Middle frontal gyrus (tissue), 1 donor: Measurements from ENCODE around the gene PYGM.
A peak's percentile ranks its signal among the peaks of the same experiment; 100 is the strongest.

Experiments used
- DNase-seq: peaks from one replicate; pipeline ENCODE4 v3.0.0-alpha.2; 2015; ENCODE audit warnings: low spot score; ENCODE audit errors: extremely low spot score

The PYGM gene

GRCh38 chr11:64739871-64740270 lies 19.9 kb downstream of the PYGM start:
- DNase-seq: no peak

- DNase-seq: no peak
Measured at GRCh38 chr11:64736654-64737053, 23.1 kb downstream of the PYGM start.

- DNase-seq: no peak
Measured at GRCh38 chr11:64735725-64736259, 24.0 kb downstream of the PYGM start.

DNA sequence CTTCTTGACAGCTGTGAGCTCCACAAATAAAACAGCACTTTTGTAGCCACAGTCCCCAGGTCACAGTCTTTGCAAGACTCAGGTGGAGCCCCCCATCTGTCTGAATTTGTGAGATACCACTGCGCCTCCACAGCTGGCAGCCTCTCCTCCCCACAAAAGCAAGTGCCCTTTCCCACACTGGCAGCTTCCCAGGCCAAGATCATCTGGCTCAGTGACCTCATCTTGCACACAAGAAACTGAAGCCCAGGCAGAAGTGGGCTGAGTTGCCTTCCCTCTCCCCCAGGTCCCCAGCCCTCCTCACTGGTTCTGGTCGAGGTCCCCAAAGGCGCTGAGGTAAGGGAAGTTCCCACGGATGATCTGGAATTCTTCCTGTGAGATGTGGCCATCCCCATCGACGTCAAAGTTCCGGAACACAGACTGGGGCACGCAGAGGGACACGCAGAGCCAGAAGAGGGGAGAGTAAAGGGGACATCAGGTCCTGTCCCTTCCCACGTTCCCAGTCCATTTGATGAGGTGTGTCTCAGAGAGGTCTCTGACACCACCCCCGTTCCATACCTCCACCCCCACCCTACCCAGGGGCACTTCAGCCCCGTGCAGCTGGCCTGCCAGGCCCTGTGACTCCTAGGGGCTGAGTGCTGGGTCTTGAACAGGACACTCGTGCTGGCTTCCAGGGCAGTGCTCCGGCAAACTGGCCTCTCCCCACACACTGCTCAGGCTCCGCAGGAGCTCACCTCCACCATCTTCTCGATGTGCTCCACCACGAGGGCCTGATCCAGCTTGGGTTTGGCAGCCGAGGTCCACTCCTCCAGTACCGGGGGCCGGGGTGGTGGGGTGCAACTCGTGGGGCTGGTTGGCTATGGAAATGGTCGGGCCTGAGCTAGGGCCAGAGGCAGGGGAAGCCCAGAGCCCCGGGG lies 24.7 kb downstream of the PYGM start:
- no peak for DNase-seq

- DNase-seq: no peak
Measured at GRCh38 chr11:64731601-64732000, 28.2 kb downstream of the PYGM start.

DNA sequence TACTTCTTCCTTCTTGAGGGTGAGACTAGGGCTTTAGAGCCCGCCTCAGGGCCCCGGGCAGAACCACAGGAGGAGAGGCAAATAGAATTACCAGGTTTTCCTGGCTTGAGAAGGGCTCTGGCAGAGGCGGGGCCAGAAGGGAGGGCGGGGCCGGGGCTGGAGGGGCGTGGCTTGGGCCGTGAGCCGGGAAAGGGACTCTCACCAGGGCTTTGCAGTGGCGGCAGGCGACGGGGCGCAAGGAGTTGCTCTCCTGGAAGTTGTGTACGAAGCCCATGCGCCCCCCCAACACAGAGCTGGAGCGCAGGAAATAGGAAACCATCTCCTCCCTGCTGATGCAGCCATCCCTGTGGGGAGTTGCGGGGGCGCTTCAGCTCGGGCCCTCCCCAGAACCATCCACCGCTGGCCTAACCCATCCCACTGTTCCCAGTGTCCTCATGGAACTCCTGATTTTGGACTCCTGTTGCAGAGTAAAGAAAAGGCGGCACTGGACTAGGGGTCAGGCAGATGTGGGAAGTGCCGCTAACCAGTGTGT lies 29.9 kb downstream of the PYGM start:
- DNase-seq: no peak

DNA sequence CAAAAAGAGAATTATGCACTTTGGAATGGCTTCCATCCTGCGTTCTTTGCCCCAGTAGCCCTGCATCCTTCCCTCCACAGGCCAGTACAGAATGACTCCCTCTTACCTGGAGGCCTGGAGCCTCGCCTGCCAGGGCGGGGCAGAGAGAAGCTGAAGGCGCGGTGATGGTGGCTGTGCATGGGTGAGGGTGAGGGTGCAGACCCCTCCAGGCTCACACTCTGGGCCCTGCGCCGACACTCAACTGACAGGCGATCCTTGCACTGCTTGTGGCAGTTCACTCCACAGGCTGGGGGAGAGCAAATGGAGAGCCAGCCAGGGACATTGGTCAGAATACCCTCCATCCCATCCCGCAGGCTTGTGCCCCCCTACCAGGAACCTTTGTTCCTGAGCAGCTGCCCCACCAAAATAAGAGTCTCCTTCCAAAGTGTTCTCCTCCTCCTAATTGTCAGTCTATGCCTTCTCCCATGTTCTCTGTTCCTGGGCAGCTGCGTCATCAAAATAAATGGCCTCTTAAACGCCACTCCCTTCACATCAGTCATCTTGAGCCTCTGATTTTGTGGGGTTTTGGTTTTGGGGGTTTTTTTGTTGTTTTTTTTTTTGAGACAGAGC lies 30.9 kb downstream of the PYGM start:
- no peak for DNase-seq

DNA sequence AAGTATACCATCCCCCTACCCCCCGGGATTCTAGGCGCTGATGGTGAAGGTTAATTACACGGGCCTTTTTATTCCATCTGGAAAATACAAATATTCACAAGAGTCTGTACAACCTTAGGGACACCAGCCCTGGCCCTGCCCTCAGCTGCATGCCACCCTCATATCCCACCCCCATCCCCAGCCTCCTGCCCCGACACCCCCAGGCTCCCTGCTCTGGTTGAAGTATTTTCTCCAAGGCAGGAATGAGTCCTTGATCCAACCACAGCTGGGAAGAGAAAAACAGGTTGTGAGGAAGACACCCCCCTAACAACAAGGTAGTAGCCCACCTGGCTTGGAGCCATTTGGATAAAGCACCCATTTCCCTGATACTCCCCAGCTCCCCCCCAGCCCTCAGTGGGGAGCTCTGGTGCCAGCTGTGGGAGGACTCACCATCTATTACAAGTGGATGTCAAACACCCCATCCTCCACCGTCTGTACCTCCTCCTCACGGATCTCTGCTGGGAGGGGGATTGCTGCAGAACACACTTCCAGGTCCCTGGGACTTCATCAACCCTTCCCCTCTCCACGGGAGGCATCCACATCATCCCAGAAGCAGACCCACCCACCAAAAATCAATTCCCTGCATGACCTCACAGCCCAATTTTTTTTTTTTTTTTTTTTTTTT lies 32.8 kb downstream of the PYGM start:
- DNase-seq: no peak

- DNase-seq: no peak
Measured at GRCh38 chr11:64726211-64726641, 33.5 kb downstream of the PYGM start.

DNA sequence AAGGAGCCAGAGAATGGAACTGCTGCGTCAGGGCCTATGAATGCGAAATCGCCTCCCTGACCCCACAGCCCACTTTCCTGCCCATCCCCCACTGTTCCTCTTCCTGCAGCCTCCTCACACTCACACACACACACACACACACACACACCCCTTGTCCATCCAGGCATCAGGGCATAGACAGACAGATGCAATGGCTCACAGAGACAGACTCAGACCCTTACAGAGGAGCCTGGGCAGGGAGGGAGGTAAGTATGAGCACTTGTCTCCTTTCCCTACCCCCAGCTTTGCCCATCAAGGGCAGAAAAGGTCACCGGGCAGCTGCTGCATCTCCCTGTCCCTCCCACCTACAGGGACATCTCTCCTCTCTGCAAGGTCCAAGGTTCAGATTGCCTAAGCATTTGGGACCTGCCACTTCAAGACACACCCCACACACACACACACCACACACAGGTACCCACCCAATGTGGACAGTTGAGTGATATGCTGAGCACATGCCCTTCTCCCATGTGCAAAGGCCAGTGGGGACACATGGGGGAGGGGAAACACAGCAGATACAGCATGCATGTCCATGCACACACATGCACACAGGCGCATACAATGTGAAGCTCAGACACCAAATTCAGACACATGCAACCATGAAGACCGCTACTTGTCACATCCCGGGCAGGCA lies 34.8 kb downstream of the PYGM start:
- DNase-seq: no peak

- DNase-seq: no peak
Measured at GRCh38 chr11:64723907-64724862, 35.6 kb downstream of the PYGM start.

DNA sequence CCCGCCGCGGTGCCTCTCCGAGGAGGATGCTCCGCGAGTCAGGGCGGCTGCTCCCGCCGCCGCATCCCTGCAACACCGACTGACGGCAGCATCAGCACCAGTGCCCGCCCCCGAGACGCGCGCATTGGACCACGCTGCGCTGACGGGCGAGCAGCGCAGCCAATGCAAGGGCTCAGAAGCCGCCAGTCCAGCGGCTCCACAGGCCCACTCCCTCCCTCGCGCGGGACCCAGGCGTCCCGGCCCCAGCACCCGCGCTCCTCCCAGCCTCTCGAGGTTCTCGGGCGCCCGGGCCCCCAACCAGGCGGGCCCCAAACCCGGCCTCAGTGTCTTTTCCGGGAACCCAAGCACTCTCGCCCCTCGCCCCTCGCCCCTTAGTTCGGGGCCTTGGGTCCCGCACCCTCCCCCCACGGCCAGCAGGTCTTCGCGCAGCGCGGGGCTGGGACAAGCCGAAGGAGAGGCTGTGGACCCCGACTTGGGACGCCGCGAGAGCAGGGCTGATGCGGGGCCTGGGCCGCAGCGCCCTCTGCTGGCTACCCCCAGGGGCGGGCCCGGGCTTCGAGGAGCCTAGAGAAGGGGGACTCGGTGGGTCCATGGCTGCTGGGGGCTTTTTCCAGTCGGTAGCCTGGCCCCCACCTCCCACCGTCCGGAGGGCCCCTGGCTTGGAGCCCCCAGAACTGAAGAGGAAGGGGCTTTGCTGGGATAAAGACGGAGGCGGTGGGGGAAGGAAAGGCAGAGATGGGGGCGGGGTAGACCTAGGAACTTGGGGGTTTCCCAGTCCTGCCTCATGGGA lies 36.5 kb downstream of the PYGM start, which contains the start of gene NRXN2:
NRXN2 (minus strand) TSS at position 81 of the 790 bp plus-strand sequence. CDS start 9,498 bp downstream, outside the sequence.
- DNase-seq: peak; percentile 94

DNA sequence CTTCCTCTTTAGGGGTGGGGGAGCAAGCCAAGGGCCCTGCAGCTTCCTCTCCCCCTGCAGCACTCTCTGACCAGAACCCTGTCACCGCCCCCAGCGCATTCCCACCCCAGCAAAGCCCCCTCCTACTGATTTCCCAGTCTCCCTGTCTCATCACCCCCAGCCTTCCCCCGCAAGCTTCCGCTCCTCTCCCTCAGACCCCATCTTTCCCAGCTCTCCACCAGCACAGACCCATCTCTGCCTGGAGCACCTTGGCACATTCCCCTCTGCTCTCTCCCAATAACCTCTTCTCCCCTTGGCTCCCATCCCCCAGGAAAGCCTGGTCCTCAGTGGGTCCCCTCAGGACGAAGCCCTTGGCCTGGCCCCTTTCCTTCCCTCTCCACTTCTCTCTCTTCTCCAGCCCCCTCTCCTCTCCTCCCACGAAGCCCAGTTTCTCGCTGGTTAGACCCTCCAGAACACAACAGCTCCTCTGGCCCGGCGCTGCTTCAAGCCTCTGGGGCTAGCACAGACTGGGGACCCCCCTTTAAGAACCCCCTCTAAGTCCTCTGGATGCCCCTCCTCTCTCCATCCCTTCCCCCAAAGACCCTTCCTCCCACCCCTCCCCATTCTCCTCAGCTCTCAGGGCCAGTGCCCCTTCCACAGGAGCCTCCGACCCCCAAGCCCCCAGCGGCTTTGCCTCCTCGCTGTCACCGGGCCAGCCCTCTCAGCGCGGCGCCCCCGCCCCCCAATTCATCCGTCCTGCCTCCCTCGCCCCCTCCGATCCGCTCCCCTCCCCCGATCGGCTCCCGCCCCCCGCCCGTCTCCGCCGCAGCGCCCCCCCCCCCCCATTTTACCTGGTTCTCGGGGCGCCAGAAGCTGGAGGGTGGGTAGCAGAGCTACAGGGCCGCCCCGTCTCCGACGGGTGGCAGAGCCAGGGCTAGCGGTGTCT lies 37.4 kb downstream of the PYGM start:
- no peak for DNase-seq

GRCh38 chr11:64721359-64721699 lies 38.4 kb downstream of the PYGM start:
- DNase-seq: no peak

GRCh38 chr11:64720640-64721358 lies 39.0 kb downstream of the PYGM start:
- no peak for DNase-seq

DNA sequence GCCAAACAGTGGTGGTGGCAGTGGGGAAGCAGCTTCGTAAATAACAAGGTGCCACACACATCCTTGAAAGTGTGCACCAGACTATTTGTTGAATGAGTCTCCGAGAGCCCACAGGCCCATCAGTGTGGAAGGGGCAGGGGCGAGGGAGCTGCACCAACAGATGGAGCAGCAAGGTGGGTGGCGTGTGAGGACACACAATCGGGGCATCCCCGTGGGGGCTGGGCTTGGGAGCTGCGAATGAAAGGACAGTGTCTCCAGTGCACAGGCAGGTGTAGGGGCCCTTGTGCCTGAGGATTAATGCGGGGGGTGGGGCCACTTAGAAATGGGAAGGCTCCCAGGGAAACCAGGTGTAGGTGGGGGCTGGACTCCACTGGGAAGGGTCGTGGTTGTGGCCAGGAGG lies 39.6 kb downstream of the PYGM start:
- DNase-seq: no peak

GRCh38 chr11:64719406-64719805 lies 40.4 kb downstream of the PYGM start:
- no peak for DNase-seq

- DNase-seq: no peak
Measured at GRCh38 chr11:64718780-64719124, 41.0 kb downstream of the PYGM start.
